ENCODE data around the gene WBP11. TPM values are rescaled to one million over a fixed set of nuclear protein-coding genes. Genes with fewer than 3 reads are reported as not detected.
A peak's percentile ranks its signal among the peaks of the same experiment; 100 is the strongest.

The WBP11 gene
- total RNA-seq, 1 donor from 2014 or later: 72.1 TPM

DNA sequence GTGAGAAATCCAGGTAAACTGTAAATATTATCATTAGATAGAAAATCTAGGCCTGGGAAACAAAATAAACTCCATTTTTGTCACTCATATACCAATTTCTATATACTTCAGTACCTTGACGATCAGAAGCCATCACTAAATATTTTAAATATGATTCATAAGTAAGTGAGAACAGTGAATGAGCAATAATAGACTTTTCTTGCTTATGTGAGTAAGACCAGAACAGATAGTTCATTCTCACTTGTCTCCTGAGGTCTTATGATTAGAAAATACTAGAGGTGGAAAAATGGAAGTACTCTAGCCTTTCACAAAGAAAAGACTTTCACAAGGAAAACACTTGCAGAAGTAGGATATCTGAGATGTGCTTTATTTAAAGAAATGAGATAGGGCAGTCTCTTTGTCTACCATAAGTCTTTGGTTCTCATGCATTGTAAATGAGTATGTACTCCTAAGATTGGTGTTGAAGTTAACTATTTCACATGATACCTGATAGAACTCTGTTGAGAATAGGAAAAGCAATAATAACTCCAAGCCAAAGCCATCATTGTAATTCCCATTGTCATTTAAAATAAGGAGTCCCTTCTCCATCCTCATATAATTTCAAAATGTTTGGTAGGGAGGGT, 20.8 kb upstream of the WBP11 start:
- H3K27me3 Mint-ChIP-seq (ENCODE audit: low read depth, unreplicated experiment): no peaks in the 10 kb centered on the region
- DNase-seq (ENCODE audit: low read depth) (no peak), FAIRE-seq (no peak)
- H3K4me1 ChIP-seq (ENCODE audit: insufficient read depth, low read length): no peaks in the 10 kb centered on the region
- no peak overlapping the region for H3K27ac Mint-ChIP-seq (ENCODE audit: unreplicated experiment)
- H3K27ac ChIP-seq (ENCODE audit: low read depth, low read length): no peak overlapping the region
- no peak overlapping the region for H3K4me3 ChIP-seq (ENCODE audit: insufficient read depth, low read depth, low read length)
- H3K9me3 Mint-ChIP-seq (ENCODE audit: unreplicated experiment): no peaks in the 10 kb centered on the region
- no peak overlapping the region for H3K4me2 ChIP-seq (ENCODE audit: low read length)
- no peaks in the 10 kb centered on the region for H3K27me3 ChIP-seq (ENCODE audit: insufficient read depth, low read length)
- peaks cover 10% of the 10 kb centered on the region for H3K4me1 Mint-ChIP-seq (ENCODE audit: low read depth, unreplicated experiment)
- H3K4me3 Mint-ChIP-seq (ENCODE audit: unreplicated experiment): no peak overlapping the region
- TF ChIP-seq EZH2 (IDR thresholded peaks at IDR 0.05; ENCODE audit: insufficient read depth, low read length): no peak
- no peaks in the 10 kb centered on the region for H3K36me3 ChIP-seq (ENCODE audit: insufficient read depth, low read length)
- no peaks in the 10 kb centered on the region for H3K36me3 Mint-ChIP-seq (ENCODE audit: low read depth, unreplicated experiment)
- H3K9ac ChIP-seq (ENCODE audit: low read length): no peak overlapping the region
- H3K9me3 ChIP-seq (ENCODE audit: insufficient read depth, low read depth, low read length): no peaks in the 10 kb centered on the region
- H3K79me2 ChIP-seq (ENCODE audit: insufficient read depth, low read length): no peaks in the 10 kb centered on the region
- no peak overlapping the region for H2AFZ ChIP-seq (ENCODE audit: low read depth, low read length)
- H4K20me1 ChIP-seq (ENCODE audit: insufficient read depth, low read length): no peaks in the 10 kb centered on the region

DNA sequence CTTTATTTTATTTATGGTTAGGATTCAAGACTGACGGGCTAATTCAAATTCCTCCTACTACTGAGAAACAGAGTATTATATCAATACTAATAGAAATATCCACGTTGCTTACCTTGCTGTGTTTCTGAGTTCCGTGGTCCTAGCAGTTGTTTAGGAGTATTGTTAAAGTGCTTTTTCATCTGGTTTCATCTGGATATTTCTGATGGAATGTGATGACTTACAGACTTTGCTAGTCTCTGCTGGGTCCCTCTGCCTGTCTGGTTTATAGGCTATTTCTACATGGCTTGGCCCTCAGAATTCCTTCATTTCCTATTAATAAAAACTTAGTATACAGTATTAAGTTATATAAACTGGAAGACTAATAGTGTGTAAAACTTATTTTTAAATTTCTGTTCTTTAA, 10.7 kb upstream of the WBP11 start, which contains the start of gene SMCO3:
Gene SMCO3 (minus strand): TSS at position 169 of the 400 bp plus-strand sequence. CDS start 7,502 bp downstream, outside the sequence.
- H3K4me3 ChIP-seq (ENCODE audit: insufficient read depth, low read depth, low read length): no peak within 1 kb of the TSS
- no peaks in the 10 kb centered on the region for H3K79me2 ChIP-seq (ENCODE audit: insufficient read depth, low read length)
- DNase-seq (ENCODE audit: low read depth) (no peak), FAIRE-seq (no peak)
- peak within 1 kb of the TSS; percentile 64 for H3K4me3 Mint-ChIP-seq (ENCODE audit: unreplicated experiment)
- TF ChIP-seq EZH2 (IDR thresholded peaks at IDR 0.05; ENCODE audit: insufficient read depth, low read length): no peak
- TF ChIP-seq, protein P1, sequence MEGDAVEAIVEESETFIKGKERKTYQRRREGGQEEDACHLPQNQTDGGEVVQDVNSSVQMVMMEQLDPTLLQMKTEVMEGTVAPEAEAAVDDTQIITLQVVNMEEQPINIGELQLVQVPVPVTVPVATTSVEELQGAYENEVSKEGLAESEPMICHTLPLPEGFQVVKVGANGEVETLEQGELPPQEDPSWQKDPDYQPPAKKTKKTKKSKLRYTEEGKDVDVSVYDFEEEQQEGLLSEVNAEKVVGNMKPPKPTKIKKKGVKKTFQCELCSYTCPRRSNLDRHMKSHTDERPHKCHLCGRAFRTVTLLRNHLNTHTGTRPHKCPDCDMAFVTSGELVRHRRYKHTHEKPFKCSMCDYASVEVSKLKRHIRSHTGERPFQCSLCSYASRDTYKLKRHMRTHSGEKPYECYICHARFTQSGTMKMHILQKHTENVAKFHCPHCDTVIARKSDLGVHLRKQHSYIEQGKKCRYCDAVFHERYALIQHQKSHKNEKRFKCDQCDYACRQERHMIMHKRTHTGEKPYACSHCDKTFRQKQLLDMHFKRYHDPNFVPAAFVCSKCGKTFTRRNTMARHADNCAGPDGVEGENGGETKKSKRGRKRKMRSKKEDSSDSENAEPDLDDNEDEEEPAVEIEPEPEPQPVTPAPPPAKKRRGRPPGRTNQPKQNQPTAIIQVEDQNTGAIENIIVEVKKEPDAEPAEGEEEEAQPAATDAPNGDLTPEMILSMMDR (IDR thresholded peaks at IDR 0.05; ENCODE audit: insufficient read depth, low read depth, low read length): no peak
- no peaks in the 10 kb centered on the region for H3K36me3 Mint-ChIP-seq (ENCODE audit: low read depth, unreplicated experiment)
- H2AFZ ChIP-seq (ENCODE audit: low read depth, low read length): no peak within 1 kb of the TSS
- no peaks in the 10 kb centered on the region for H3K27me3 Mint-ChIP-seq (ENCODE audit: low read depth, unreplicated experiment)
- H3K4me2 ChIP-seq (ENCODE audit: low read length): no peak within 1 kb of the TSS
- H3K27me3 ChIP-seq (ENCODE audit: insufficient read depth, low read length): no peaks in the 10 kb centered on the region
- peaks cover 4% of the 10 kb centered on the region for H3K4me1 Mint-ChIP-seq (ENCODE audit: low read depth, unreplicated experiment)
- no peaks in the 10 kb centered on the region for H3K4me1 ChIP-seq (ENCODE audit: insufficient read depth, low read length)
- H4K20me1 ChIP-seq (ENCODE audit: insufficient read depth, low read length): no peaks in the 10 kb centered on the region
- no peaks in the 10 kb centered on the region for H3K9me3 ChIP-seq (ENCODE audit: insufficient read depth, low read depth, low read length)
- H3K27ac ChIP-seq (ENCODE audit: low read depth, low read length): no peak within 1 kb of the TSS
- H3K27ac Mint-ChIP-seq (ENCODE audit: unreplicated experiment): peak within 1 kb of the TSS; percentile 55
- peaks cover 4% of the 10 kb centered on the region for H3K9me3 Mint-ChIP-seq (ENCODE audit: unreplicated experiment)
- no peaks in the 10 kb centered on the region for H3K36me3 ChIP-seq (ENCODE audit: insufficient read depth, low read length)
- no peak within 1 kb of the TSS for H3K9ac ChIP-seq (ENCODE audit: low read length)

GRCh38 chr12:14811486-14811885, 8.2 kb upstream of the WBP11 start:
- Mint-ChIP-seq H3K36me3 (ENCODE audit: low read depth, unreplicated experiment) (no peaks in the 10 kb centered on the region), H3K4me1 (ENCODE audit: low read depth, unreplicated experiment) (peaks cover 4% of the 10 kb centered on the region), H3K27ac (ENCODE audit: unreplicated experiment) (no peak overlapping the region), H3K9me3 (ENCODE audit: unreplicated experiment) (no peaks in the 10 kb centered on the region), H3K27me3 (ENCODE audit: low read depth, unreplicated experiment) (no peaks in the 10 kb centered on the region), H3K4me3 (ENCODE audit: unreplicated experiment) (no peak overlapping the region)
- H3K27me3 ChIP-seq (ENCODE audit: insufficient read depth, low read length): no peaks in the 10 kb centered on the region
- H3K4me2 ChIP-seq (ENCODE audit: low read length): no peak overlapping the region
- no peak overlapping the region for H3K9ac ChIP-seq (ENCODE audit: low read length)
- H3K9me3 ChIP-seq (ENCODE audit: insufficient read depth, low read depth, low read length): no peaks in the 10 kb centered on the region
- H3K36me3 ChIP-seq (ENCODE audit: insufficient read depth, low read length): no peaks in the 10 kb centered on the region
- DNase-seq (ENCODE audit: low read depth) (no peak), FAIRE-seq (no peak)
- no peaks in the 10 kb centered on the region for H3K4me1 ChIP-seq (ENCODE audit: insufficient read depth, low read length)
- no peak for TF ChIP-seq EZH2 (IDR thresholded peaks at IDR 0.05; ENCODE audit: insufficient read depth, low read length)
- TF ChIP-seq, protein P1 (IDR thresholded peaks at IDR 0.05; ENCODE audit: insufficient read depth, low read depth, low read length): no peak
- no peak overlapping the region for H2AFZ ChIP-seq (ENCODE audit: low read depth, low read length)
- H3K27ac ChIP-seq (ENCODE audit: low read depth, low read length): no peak overlapping the region
- H3K4me3 ChIP-seq (ENCODE audit: insufficient read depth, low read depth, low read length): no peak overlapping the region
- no peaks in the 10 kb centered on the region for H3K79me2 ChIP-seq (ENCODE audit: insufficient read depth, low read length)
- no peaks in the 10 kb centered on the region for H4K20me1 ChIP-seq (ENCODE audit: insufficient read depth, low read length)

All from astrocyte (in vitro differentiated cells and primary cell).